Measurements from ENCODE around the gene TEP1. TPM values are rescaled to one million over a fixed set of nuclear protein-coding genes. Genes with fewer than 3 reads are reported as not detected.

TEP1 gene
- total RNA-seq, 4 donors from 2014 or later, result 91.6 to 138 (median 110) TPM

DNA sequence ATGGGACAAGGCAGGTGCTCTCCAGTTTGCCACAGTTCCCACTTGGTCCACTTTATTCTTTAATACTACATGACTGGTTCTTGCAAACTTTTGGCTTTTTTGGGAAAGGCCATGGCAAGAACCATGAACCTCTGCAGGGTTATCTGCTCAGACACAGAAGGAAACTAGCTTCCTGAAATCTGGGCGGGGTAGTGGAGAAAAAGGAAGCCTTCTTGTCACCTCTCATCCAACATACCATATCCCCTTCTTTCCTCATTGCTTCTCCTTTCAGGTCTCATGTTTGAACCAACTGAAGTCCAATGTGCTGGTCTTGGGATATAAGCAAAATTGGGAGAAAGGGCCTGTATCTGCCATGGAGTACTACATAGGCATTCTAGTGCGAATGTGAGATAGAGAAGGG, 28.2 kb upstream of the TEP1 start:
- H3K9me3 ChIP-seq, result no peaks in the 10 kb centered on the region
- DNase-seq, result no peak
- peaks cover 0 to 12% (median 0%) of the 10 kb centered on the region in 3 donors for H3K36me3 ChIP-seq
- H3K27me3 ChIP-seq, result no peaks in the 10 kb centered on the region
- no peaks in the 10 kb centered on the region for H3K4me1 ChIP-seq
- TF ChIP-seq POLR2A (IDR thresholded peaks at IDR 0.05), result no peak
- TF ChIP-seq, protein P1, sequence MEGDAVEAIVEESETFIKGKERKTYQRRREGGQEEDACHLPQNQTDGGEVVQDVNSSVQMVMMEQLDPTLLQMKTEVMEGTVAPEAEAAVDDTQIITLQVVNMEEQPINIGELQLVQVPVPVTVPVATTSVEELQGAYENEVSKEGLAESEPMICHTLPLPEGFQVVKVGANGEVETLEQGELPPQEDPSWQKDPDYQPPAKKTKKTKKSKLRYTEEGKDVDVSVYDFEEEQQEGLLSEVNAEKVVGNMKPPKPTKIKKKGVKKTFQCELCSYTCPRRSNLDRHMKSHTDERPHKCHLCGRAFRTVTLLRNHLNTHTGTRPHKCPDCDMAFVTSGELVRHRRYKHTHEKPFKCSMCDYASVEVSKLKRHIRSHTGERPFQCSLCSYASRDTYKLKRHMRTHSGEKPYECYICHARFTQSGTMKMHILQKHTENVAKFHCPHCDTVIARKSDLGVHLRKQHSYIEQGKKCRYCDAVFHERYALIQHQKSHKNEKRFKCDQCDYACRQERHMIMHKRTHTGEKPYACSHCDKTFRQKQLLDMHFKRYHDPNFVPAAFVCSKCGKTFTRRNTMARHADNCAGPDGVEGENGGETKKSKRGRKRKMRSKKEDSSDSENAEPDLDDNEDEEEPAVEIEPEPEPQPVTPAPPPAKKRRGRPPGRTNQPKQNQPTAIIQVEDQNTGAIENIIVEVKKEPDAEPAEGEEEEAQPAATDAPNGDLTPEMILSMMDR (IDR thresholded peaks at IDR 0.05), result no peak
- H3K27ac ChIP-seq, result peak overlapping the region in 1 of 4 donors; percentile 46
- H3K4me3 ChIP-seq, result no peak overlapping the region

DNA sequence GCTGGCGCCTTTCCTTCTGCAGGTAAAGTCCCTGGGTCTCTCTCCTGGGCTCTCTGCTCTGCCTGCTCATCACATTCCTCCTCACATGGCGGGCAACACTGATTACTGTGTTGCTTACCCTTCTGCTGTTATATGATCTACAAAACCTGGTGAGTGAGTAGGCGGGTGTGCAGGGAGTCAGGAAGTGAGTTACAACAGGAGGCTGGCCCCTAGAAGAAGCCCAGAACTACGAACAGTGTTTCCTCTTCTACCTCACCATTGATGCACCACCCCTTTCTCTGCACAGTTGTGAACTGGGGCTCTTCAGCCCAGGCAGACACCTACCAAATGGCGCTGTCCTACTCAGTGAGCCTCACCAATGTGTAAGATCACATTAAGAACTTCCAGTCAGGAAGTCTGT, 27.6 kb upstream of the TEP1 start:
- peak overlapping the region in 1 of 4 donors; percentile 46 for H3K27ac ChIP-seq
- TF ChIP-seq POLR2A (IDR thresholded peaks at IDR 0.05), result no peak
- TF ChIP-seq, protein P1 (IDR thresholded peaks at IDR 0.05), result no peak
- DNase-seq, result peak in 1 of 3 donors; percentile 27
- no peaks in the 10 kb centered on the region for H3K27me3 ChIP-seq
- H3K4me3 ChIP-seq, result no peak overlapping the region
- no peaks in the 10 kb centered on the region for H3K9me3 ChIP-seq
- no peaks in the 10 kb centered on the region for H3K4me1 ChIP-seq
- H3K36me3 ChIP-seq, result peaks cover 0 to 7% (median 0%) of the 10 kb centered on the region in 3 donors

DNA sequence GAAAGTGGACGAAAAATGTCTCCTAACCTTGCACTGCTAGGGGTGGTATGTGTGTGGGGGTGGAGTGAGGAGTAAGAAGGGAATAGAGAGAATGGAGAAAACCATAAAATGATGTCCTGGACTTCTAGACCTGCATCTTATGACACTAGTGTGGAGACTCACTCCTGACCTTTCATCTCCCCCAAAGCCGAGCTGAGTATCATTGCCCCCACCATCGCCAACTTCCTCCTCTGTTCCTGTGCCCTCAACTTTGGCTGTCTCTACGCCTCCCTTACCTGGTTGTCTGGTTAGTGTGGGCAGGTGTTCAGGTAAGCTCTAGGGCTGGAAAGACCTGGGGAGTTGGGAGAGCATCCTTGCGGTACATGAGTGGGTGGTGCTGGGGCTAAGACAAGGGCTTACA, 27.2 kb upstream of the TEP1 start:
- Histone ChIP-seq H3K27me3 (no peaks in the 10 kb centered on the region), H3K36me3 (peaks cover 0 to 3% (median 0%) of the 10 kb centered on the region in 3 donors), H3K27ac (peak overlapping the region in 1 of 4 donors; percentile 46), H3K4me3 (no peak overlapping the region), H3K9me3 (no peaks in the 10 kb centered on the region), H3K4me1 (peaks cover 0 to 3% (median 0%) of the 10 kb centered on the region in 4 donors)
- no peak for DNase-seq
- TF ChIP-seq, protein P1 (IDR thresholded peaks at IDR 0.05), result no peak
- no peak for TF ChIP-seq POLR2A (IDR thresholded peaks at IDR 0.05)

DNA sequence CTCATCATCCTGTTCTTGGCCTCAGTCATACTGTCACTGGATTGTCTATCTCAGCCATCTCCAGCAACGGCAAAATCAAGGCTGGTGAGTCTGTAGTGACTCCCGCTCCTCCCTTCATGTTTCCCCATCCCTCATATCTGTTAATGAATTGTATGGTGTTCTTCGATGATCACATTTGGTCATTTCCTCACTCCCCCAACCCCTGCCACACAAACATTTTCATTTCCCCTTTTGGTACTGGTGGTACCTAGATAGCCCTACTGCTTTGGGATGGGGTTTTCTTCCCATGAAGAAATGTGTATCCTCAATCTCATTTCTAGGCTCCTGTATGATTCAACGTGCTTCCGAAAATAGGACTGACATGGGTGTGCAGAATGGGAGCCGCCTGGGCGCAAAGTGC, 25.4 kb upstream of the TEP1 start:
- Histone ChIP-seq H3K27me3 (no peaks in the 10 kb centered on the region), H3K9me3 (no peaks in the 10 kb centered on the region), H3K27ac (no peak overlapping the region), H3K36me3 (no peaks in the 10 kb centered on the region), H3K4me3 (no peak overlapping the region), H3K4me1 (peaks cover 0 to 12% (median 0%) of the 10 kb centered on the region in 4 donors)
- TF ChIP-seq POLR2A (IDR thresholded peaks at IDR 0.05), result no peak
- TF ChIP-seq, protein P1 (IDR thresholded peaks at IDR 0.05), result no peak
- DNase-seq, result no peak

DNA sequence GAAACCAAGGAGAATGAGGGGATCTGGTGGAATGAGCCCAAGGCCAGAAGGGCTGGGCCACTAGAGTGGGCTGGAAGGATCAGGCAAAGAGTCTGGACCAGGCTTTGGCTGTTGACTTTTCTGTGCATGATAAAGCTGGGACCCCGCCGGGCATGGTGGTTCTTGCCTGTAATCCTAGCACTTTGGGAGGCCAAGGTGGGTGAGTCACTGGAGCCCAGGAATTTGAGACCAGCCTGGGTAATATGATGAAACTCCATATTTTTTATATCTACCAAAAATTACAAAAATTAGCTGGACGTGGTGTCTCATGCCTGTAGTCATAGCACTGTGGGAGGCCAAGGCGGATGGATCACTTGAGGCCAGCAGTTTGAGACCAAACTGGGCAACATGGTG, 23.1 kb upstream of the TEP1 start:
- Histone ChIP-seq H3K4me1 (peaks cover 0 to 12% (median 0%) of the 10 kb centered on the region in 4 donors), H3K27ac (no peak overlapping the region), H3K4me3 (no peak overlapping the region), H3K27me3 (no peaks in the 10 kb centered on the region), H3K9me3 (no peaks in the 10 kb centered on the region), H3K36me3 (no peaks in the 10 kb centered on the region)
- DNase-seq, result no peak
- TF ChIP-seq, protein P1 (IDR thresholded peaks at IDR 0.05), result no peak
- TF ChIP-seq POLR2A (IDR thresholded peaks at IDR 0.05), result no peak

All from Peyer's patch (tissue), 4 donors.